AG08396 (cell line): Measurements from ENCODE around the gene LENG1.
"Not testable (repeated sequence)": the region's sequence is repeated elsewhere in the genome, so short reads cannot be mapped to it uniquely, and the experiment has no call there.

Experiments used
- DNase-seq: peaks from one replicate; pipeline ENCODE4 v3.0.0; 2012; ENCODE audit warnings: low spot score, mixed read lengths

Gene LENG1

DNA sequence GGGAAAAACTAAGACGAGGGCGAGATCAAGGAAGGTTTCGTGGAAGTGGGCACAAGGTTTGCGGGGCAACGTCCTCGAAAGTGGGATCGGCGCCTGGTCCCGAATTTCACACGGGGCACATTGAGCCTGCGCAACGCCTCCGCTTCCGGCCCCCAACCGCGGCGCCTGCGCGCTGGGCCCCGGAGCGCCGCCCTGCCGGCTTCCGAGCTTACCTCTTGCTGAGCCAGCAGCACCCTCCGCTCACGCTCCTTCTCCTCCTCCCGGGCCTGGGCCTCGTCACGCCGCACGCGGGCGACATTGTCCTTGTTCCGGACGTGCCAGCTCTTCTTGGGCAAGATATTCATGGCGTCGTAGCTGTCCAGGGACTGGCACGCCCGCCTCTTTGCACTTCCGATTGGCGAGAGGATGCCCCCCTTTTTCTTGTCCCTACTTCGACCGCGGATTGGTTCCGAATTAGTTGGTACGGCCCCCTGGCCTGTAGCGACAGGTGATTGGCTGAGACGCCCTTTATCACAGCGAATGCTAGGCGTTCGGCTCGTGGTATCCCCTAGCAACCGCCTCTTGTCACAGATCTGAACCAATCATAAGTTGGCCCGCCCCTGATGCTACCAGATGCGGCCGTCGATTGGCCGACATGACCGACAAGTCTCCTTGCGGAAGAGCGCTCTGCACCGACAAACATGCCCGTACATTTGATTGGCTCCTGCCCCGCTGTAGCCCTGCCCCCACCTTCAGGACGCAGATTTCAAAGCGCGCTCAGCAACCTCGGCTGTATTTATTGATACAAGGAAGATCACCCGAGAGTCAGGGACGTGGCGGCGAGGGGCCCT is at the start of gene LENG1:
Gene LENG1 (minus strand): TSS at position 370 of the 830 bp plus-strand sequence. CDS start 26 bp downstream, at position 344.
- DNase-seq, result peak; percentile 99

DNA sequence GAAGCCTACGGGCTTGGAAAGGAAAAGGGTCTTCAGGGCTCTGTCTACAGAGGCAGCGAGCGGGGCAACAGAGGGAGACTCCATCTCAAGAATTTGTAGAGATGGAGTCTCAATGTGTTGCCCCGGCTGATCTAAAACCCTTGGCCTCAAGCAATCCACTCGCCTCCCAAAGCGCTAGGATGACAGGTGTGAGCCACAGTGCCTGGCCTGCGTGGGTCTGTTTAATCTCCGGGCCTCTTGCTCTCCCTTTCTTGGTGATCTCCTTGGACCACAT is 49.2 kb upstream of the LENG1 start:
- no peak for DNase-seq

DNA sequence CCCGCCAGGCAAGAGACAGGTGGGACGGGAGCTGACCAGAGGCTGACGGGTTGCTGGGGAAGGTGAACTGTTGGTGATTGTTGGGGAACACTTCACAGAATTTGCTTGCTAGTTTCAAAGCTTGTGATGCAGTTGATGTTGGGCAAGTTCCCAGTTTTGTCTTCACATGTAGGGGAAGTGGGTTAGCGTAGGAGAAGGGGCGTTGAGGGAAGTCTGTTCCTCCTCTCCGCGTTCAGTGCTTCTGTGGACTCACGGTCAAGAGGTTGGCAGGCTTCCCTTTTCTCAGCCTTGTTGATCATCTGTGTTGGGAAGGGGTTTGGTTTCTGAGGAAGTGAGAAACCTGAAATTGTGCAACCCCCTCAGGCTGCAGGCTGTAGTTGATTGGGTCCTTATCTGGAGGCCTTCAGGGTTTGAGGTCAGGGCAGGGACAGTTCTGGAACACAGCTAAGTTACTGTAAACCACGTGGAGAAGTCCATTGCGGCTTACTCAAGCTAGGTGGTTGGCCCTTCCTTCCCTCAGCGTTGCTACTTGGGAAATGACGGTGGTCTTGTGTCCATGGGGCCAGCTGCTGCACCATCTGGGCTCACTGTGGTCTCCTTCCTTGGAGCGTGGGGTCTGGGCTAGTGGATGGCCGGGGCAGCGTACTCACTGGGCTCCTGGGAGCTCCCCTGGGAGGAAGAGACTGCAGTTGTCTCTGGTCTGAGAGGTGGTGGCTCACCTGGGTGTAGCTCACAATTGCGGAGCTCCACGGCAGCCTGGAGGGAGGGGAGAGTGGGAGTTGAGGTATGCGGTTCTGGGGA is 48.7 kb upstream of the LENG1 start:
- DNase-seq, result no peak

DNA sequence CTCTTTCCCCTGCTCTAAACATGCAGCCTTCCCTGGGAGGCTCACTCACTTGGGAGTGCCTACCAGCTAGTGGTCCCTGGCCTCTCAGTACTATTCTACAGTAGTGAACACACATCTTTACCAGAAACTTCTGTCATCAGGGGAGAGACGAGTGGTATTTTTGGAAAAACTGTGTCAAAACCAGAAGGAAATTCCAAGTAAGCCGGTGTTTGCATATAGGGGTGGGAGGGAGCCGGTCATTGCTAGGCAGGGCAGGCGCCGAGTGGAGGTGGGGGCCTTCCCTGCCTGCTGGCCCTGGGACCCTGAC is 48.1 kb upstream of the LENG1 start:
- no peak for DNase-seq

DNA sequence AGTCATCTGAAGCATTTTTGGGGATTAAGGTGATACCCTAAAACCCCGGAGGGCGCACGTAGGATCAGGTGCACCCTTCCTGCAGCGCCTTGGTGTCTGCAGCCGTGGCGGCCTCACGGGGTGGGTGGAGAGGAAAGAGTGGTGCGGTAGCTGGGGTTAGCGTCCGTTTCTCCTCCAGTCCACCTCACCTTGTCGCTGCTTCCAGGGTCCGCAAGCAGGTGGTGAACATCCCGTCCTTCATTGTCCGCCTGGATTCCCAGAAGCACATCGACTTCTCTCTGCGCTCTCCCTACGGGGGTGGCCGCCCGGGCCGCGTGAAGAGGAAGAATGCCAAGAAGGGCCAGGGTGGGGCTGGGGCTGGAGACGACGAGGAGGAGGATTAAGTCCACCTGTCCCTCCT is 47.7 kb upstream of the LENG1 start:
- not testable (repeated sequence) for DNase-seq

DNA sequence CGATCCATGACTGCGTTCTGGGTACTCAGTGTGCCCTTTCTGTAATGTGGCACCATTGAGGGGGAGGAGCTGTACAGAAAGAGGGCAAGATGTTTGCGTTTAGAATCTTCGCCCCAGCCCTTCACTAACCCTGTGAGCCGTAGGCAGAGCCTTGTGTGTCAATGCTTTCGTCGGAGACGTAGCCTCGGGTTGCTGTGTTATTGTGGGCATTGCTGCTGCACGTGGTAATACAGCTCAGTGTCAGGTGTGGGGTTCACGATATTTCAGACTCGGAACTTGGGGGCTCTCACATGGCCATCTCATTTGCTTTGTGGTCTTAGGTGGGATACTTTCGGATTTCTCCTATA is 47.3 kb upstream of the LENG1 start:
- DNase-seq, result no peak

DNA sequence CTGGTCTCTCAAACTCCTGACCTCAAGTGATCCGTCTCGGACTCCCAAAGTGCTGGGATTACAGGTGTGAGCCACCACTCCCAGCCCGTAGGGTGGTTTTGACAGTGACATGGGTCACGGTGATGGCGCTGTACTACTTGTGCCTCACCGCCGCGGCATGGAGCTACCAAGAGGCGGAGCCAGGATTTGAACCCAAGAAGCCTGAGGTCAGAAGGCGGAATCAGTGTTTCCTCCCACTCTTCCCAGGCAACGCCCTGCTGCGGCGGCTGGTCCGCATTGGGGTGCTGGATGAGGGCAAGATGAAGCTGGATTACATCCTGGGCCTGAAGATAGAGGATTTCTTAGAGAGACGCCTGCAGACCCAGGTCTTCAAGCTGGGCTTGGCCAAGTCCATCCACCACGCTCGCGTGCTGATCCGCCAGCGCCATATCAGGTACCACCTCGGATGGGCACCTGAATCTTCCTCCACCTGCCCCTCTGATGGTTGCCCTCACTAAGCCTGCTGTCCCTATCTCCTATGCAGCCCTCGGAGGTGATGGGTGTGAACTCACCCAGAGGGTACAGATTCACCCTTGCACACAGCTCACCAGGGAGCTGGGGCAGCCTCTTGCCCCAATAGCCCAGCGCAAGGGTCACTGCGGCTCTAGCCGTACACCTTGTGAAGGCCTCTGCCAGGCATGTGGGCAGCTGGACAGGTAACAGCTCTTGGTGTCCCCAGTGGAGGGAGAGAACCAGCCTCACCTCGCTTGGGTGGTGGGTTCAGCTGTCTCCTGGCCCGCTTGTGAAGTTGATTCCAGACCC is 46.7 kb upstream of the LENG1 start:
- DNase-seq, result no peak

DNA sequence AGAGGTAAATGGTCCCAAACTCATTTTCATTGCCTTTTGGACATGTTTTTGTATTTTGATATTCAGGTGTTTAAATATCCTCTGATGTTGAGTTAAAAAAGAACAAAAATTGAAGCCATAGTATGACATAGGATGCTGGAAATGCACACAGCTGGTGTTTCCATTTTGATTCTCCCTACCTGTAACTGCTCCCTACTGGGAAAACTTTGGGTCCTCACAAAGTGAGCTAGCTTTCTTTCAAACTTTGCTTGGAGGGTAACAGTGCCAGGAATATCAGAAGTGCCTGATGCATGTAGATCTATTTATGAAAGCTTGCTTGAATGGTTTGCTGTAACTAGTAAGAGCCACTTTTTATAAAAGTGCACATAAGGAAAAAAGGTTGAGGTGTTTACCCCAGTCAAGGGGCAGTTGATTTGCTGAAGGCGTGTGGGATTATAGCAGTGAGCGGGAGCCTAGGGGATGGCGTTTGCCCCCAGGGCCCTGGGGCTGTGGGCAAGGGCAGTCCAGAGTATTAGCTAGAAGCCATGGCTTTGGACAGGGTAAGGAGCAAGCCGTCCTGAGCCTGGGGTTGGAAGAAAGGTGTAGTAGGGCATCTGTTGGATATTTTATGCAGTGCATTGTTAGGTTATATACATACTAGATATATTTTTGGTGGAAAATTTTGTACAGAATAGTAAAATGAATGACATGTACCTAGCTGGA is 45.4 kb upstream of the LENG1 start:
- DNase-seq, result no peak

DNA sequence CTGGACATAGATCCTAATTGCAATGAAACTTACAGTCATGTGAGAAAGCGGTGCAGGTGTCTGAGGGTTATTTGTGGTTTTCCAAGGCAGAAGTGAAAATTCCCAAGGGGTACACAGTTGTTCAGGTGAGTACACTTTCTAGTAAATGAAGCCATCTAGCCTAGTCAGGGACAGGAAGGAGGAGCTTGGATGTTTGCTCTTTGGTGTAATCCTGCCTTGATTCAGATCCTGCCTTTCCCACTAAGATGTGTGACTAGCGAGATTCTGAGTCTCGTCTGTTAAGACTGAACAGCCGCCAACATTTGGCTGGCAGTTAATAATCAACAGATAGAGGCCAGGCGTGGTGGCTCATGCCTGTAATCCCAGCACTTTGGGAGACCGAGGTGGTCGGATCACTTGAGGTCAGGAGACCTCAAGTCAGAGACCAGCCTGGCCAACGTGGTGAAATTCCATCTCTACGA is 43.7 kb upstream of the LENG1 start:
- no peak for DNase-seq

DNA sequence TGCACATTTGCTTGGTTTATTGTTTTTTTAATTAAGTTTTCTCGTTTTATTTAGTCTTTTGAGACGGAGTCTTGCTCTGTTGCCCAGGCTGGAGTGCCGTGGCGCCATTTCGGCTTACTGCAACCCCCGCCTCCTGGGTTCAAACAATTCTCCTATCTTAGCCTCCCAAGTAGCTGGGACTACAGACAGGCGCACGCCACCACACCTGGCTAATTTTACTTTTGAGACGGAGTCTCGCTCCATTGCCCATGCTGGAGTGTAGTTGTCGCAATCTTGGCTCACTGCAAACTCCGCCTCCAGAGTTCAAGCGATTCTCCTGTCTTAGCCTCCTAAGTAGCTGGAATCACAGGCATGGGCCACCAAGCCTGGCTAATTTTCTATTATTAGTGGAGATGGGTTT is 42.5 kb upstream of the LENG1 start:
- DNase-seq, result no peak

DNA sequence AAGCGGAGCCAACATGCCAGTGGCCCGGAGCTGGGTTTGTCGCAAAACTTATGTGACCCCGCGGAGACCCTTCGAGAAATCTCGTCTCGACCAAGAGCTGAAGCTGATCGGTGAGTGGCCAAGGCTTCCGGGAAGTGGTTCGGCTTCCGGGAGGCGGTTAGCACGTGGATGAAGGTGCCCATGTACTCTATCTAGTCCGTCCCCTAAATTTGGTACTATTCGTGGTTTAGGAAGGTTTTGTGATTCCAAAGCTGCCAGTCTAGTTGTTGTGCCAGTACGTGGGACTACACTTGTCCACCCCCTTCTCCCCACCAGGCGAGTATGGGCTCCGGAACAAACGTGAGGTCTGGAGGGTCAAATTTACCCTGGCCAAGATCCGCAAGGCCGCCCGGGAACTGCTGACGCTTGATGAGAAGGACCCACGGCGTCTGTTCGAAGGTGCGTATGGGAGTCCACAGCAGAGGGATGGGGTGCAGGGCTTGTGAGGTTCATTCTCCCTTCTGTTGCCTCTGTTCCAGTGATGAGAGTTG is 41.7 kb upstream of the LENG1 start:
- no peak for DNase-seq

DNA sequence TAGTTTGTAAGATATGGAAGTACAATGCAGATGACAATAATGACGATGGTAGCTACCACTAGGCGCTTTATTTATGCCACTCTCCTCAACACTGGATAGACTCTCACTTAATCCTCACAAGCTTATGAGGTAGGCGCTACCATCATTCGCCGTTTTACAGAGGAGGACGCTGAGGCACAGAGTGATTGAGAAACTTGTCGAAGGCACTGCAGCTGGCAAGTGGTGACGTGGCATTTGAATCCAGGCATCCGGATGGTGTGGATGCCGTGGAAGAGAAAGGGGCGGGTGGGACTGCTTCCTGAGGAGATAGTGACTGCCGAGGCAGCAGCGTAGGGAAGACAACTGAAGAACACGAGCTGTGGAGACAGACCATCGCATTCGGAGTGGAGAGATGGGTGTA is 39.9 kb upstream of the LENG1 start:
- DNase-seq, result no peak

DNA sequence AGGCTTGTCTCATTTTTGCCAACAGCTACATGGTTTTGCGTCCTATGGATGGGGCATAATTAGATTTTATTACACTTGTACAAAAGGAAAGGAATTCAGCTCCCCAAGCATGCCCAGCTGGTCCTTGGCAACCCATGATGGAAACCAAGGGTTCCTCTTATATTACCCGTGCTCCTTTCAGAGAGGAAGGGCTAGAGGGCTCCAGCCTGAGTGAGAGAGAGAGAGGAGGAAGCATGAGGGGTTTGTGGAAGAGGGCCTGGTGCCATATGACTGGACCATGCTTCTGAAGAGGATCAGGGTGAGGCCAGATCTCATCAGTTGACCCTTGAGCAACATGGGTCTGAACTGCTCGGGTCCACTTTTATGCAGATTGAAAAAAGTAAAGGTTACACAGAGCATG is 37.6 kb upstream of the LENG1 start:
- DNase-seq, result no peak

DNA sequence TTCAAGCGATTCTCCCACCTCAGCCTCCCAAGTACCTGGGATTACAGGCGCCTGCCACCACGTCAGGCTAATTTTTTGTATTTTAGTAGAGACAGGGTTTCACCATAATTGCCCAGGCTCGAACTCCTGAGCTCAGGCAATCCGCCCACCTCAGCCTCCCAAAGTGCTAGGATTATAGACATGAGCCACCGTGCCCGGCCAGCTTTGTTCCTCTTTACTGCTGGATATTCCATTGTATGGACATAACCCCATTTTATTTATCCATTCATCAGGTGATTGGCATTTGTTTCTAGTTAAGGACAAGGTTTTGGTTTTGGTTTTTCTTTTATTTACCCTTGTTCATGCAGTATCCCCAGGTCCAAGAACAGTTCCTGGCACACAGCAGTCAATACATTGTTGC is 37.0 kb upstream of the LENG1 start:
- DNase-seq, result no peak

DNA sequence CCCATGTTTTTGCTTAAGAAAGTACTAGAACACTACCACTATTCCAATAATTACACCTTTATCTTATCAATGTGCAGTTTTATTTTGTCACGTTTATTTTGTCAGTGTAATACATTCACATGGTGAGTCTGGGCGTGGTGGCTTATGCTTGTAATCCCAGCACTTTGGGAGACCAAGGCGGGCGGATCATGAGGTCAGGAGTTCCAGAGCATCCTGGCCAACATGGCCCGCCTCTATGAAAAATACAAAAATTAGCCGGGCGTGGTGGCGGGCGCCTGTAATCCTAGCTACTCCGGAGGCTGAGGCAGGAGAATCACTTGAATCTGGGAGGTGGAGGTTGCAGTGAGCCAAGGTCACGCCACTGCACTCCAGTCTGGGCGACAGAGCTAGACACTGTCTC is 34.9 kb upstream of the LENG1 start:
- DNase-seq, result not testable (repeated sequence)

DNA sequence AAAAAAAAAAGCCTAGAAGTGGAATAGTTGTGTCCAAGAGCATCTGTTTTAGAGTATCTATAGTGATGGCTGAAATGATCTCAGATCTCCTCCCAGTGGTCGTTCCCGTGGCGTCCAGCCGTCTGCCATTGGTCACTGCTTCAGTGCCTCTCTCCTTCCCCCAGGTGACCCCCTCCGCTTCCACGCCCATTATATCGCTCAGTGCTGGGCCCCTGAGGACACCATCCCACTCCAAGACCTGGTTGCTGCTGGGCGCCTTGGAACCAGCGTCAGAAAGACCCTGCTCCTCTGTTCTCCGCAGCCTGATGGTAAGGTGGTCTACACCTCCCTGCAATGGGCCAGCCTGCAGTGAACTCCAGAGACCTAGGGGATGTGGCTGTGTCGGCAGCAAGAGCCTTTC is 33.5 kb upstream of the LENG1 start:
- no peak for DNase-seq

DNA sequence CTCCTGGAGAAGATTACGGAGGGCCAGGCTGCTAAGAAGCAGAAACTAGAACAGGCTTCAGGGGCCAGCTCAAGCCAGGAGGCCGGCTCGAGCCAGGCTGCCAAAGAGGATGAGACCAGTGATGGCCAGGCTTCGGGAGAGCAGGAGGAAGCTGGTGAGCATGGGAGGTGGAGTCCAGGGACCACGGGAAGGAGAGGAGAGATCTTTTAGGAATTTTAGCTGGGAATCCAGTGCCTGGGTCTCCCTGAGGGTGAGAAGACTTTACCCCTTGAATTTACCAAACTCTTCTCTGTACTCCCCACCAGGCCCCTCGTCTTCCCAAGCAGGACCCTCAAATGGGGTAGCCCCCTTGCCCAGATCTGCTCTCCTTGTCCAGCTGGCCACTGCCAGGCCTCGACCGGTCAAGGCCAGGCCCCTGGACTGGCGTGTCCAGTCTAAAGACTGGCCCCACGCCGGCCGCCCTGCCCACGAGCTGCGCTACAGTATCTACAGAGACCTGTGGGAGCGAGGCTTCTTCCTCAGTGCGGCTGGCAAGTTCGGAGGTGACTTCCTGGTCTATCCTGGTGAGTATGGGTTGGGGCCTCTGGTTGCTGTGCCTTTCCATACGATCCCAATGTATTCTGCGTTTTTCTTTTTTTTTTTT is 32.4 kb upstream of the LENG1 start:
- DNase-seq, result no peak

DNA sequence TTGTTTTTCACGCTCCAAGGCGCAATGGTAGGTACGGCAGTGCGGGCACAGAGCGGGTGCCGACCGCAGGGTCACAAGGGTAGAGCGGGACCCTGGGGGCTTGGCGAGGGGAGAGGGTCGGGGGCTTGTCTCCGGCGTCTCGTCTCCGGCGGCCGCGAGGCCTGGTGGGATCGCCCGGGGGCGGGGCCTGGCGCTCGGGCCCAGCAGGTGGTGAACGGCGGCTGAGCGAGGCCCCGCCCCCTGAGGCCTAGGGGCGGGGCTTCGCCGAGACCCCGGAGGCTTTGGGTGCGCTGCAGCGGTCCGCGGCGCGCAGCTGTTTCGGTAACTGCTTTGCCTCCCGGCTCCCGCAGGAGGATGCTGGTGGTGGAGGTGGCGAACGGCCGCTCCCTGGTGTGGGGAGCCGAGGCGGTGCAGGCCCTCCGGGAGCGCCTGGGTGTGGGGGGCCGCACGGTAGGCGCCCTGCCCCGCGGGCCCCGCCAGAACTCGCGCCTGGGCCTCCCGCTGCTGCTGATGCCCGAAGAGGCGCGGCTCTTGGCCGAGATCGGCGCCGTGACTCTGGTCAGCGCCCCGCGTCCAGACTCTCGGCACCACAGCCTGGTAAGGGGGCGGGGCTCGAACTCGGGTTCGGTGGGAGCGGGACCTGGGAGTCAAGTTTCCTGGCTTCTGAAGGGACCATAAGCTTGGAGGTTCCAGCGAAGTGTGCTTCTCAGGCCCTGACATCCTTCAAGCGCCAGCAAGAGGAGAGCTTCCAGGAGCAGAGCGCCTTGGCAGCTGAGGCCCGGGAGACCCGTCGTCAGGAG is 31.7 kb upstream of the LENG1 start, which contains the start of gene TSEN34:
Gene TSEN34 (plus strand): TSS at position 298 of the 800 bp plus-strand sequence. CDS start 57 bp downstream, at position 355.
- peak; percentile 83 for DNase-seq

DNA sequence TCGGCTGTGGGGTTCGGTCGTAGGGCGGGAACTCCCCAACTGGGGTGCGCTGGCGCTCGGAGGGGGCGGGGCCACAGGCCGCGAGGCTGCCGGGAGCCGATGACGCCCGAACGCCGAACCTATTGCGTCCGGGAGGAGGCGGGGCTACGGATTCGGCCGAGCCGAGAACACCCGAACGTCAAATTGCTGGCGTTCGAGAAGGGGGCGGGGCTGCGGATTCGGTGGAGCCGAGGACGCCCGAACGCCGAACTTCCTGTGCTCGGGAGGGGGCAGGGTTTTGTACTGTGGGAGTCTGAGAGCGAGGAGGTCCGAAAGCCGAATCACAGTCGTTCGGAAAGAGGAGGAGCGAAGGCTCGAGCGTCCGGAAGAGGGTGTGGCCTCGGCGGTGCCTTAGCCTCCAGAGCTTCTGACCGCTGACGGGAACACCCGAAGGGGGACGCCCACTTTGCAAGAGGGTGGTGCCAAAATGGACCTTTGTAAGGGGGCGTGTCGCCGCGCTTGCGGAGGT is 31.0 kb upstream of the LENG1 start:
- DNase-seq, result peak; percentile 91

DNA sequence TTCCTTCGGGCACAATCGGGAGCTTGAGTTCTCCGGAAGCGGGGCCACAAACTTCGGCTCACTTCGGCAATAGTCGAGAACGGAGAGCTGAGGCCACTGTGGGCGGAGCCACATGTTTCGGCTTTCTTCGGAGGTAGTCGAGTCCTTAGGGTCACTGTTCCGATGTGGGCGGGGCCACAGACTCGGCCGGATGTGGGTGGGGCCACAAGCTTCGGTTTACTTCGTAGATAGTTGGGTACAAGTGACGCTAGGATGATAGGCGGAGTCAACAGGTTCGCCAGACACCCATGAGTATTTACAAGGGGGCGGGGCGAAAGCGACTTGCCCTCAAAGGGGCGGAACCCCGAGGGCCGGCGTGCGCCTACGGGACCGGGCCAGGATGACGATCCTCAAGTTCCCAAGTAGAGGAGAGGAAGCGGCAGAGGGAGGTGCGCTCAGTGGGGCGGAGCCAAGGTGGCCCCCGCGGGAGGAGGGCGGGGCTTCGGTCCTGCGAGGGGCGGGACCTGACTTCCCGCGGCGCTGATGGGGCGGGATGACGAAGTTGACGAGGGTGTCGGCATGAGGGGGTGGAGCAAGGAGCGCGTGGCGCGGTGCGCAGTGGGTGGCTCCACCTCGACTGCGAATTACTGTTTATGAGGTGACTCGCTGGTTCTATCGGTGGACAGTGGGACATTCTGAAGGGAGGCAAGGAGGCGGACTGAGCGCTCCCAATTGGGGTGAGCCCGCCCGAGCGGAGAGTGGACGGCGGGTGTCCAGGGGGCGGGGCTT is 30.4 kb upstream of the LENG1 start:
- peak; percentile 98 for DNase-seq
